NCI-H2227 (cell line): Measurements from ENCODE around the gene CA10.

Experiments
- DNase-seq: peaks from one replicate; lab custom pipeline; 2025; ENCODE audit not compliant: unreplicated experiment; lab: John Stamatoyannopoulos, UW

CA10 gene

GRCh38 chr17:51890710-51891109 is 267.8 kb downstream of the CA10 start:
- DNase-seq, result no peak

GRCh38 chr17:51888816-51889215 is 269.7 kb downstream of the CA10 start:
- DNase-seq, result no peak

DNA sequence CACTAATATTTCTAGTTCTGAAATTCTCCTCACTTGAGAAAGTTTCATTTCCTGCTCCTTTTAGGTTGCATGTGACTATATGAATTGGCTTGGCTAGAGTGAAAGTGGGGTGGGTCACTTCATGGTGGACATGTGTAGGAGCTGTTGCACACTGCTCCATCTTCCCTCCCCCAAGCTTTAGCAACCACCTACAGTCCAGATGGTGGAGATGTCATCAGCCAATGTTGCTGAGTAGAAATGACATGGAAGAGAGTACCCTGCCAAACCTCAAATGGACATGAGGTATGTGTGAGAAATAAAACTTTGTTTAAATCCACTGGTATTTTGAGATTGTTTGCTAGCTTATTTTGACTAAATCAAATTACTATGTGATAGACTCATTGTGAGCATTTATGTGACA is 281.5 kb downstream of the CA10 start:
- no peak for DNase-seq

GRCh38 chr17:51873302-51873701 is 285.2 kb downstream of the CA10 start:
- DNase-seq, result no peak

DNA sequence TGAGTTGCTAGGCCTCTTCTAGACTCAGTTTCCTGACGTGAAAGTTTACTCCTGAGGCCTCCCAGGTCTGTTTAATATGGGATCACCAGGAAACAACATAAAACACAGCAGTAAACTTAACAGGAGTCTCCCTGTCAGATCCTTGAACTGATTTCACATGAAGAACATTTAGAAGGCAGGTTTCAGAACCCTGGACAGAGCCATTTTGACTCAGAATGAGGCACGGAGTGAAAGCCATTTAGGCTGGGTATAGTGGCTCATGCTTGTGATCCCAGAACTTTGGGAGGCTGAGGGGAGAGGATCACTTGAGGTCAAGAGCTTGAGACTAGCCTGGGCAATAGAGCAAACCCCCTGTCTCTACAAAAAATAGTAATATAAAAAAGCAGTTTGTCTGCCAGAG is 289.1 kb downstream of the CA10 start:
- no peak for DNase-seq

DNA sequence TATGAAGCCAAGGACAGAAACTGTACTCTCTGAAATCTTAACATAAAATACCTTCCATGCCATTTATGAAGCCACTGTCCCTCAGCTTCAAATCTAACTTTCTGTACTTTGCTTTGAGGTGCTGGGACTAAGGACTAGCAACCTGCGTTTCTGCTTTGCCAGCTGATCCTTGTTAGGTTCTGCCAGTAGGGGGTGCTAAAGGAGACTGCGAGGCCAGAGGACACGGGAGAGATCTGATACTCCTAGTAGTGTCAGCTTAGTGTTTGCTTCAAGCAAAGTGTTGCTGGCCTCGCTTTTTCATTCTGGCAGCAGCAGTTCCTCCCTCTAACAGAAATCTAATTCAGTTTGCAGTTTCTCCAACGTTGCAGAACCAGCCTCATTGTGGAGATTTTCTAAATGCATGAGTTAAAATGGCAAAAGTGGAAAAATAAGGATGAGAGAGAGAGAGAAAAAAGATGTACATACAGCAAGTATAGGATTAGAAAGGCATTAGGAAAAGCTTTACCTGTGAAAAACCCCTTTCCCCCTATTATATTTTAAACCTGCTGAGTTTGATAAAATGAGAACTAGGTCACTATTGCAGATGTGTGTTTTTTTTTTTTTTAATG is 297.5 kb downstream of the CA10 start:
- peak; percentile 40 for DNase-seq

GRCh38 chr17:51857052-51857597 is 301.4 kb downstream of the CA10 start:
- peak; percentile 32 for DNase-seq

- DNase-seq, result no peak
Measured at GRCh38 chr17:51855806-51856205, 302.7 kb downstream of the CA10 start.

DNA sequence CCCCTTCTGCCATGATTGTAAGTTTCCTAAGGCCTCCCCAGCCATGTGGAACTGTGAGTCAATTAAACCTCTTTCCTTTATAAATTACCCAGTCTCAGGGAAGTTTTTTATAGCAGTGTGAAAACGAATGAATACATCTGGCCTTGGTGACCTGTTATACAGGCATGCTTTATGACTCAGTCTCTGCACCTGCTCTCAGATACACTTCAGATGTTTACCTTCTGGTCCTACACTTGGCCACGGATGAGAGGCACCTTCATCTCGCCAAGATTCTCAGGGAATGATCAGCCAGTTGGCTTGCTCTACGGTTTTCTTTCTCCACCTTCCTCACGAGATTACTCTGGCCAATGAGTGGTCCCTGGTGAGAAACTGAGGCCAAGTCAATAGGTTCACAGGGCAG is 304.7 kb downstream of the CA10 start:
- DNase-seq, result no peak

GRCh38 chr17:51852603-51853002 is 305.9 kb downstream of the CA10 start:
- DNase-seq, result no peak

DNA sequence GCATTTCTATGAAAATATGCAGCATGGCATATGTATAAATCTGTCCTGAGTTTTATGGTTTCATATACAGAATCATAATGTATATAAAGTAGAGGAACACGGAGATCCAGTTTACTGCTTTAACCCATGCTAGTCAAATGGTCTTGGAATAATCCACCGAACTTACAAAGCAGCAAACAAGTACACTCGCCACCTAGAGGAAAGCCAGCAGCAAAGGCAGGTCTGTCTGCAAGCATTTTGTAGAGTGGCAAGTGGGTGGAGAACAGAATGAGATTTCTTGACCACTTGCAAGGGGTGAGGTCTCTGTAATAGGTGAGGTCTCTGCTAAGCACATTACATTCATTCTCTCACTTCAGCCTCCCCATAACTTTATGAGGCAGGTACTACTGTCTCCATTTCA is 308.3 kb downstream of the CA10 start:
- no peak for DNase-seq

DNA sequence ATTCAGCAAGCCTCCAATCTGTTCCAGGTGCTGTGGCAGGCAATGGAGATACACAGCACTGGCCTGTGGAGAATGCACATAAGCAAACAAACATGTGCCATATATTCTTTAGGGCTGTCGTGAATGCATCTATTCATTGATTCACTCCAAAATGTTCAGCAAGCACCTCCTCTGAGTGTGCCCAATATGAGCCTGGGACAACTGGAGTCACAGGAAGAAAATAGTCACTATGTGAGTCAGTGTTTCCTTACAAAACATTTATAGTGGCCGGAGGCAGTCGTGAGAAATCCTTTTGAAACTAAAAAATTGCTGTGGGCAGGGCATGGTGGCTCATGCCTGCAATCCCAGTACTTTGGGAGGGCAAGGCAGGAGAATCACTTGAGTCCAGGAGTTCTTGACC is 310.1 kb downstream of the CA10 start:
- no peak for DNase-seq

DNA sequence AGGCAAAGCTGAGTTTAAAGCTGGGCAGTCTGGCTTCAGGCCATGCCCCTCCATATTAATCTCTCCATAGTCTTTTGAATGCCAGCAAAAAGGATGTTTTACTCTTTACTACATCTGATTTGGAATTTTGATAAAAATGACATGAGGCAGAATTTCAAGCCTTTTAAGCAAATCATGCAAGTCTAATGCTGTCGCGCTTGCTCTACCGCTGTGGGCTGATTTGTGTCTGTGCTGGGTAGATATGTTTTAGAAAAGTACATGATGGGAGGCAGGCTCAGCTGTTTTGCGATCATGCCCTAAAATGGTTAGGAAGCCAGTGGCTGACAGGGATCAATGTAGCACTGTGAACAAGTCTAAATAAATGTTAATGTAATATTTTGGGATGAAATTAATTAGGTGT is 311.9 kb downstream of the CA10 start:
- no peak for DNase-seq

- DNase-seq, result no peak
Measured at GRCh38 chr17:51845776-51846175, 312.7 kb downstream of the CA10 start.

DNA sequence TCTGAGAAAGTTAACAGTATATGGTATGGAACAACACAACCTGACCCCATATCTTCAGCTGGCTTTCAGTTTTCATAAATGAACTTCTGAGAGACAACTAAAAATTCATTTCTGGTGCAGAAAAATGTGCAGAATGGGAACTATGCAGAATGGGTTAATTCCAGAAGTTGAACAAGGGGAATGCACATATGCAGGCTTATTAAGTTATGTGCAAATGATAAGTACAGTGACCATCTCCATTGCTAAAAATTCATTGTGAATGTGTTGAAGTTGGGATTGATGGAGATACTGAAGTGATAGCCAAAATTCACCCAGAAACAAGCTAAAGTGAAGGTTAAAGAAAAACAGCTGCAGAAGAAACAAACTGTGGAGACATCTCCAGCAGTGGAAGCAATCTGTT is 315.8 kb downstream of the CA10 start:
- no peak for DNase-seq

- no peak for DNase-seq
Measured at GRCh38 chr17:51841669-51842068, 316.8 kb downstream of the CA10 start.

GRCh38 chr17:51840688-51841087 is 317.8 kb downstream of the CA10 start:
- DNase-seq, result no peak

GRCh38 chr17:51833620-51834019 is 324.9 kb downstream of the CA10 start:
- DNase-seq, result no peak

GRCh38 chr17:51833045-51833444 is 325.5 kb downstream of the CA10 start:
- DNase-seq, result no peak

GRCh38 chr17:51830886-51831285 is 327.6 kb downstream of the CA10 start:
- no peak for DNase-seq

DNA sequence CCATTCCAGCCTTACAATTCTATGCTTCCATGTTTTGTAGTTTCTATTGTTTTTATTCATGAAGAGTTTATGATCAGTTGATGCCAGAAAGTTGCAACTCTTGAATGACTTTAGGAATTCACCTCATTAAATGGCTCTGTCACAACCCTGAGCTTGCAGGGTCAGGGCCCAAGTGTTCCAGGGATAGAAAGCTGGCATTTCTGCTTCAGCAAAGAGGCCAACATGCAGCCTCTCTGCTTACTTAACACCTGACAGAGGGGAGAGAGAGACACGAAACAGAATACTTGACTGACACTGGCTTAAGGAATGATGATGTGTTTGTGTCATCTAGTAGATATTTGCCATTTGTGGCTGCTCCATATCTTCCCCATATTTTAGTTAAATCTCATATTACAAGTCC is 328.1 kb downstream of the CA10 start:
- DNase-seq, result no peak

- DNase-seq, result no peak
Measured at GRCh38 chr17:51828901-51829300, 329.6 kb downstream of the CA10 start.

- DNase-seq, result no peak
Measured at GRCh38 chr17:51827140-51827539, 331.4 kb downstream of the CA10 start.
